HepG2 (cell line): ENCODE measurements around the gene ITGB5. TPM values are rescaled to one million over a fixed set of nuclear protein-coding genes. Genes with fewer than 3 reads are reported as not detected.

ENCODE experiments used
- ATAC-seq: fragments of 200-7000 bp; cut with Tn5 transposase; 3 replicates; pipeline ENCODE4 v1.9.1; 2020; ENCODE audit warnings: mild to moderate bottlenecking, moderate library complexity
- BruUV-seq: library from RNA; stranded (reverse); fragments of 400-500 nt; replicated peaks from 2 replicates; lab custom pipeline; 2021; lab: Mats Ljungman, UMichigan
- CTCF ChIA-PET: fragments of 300-600 bp; formaldehyde crosslinking; extraction: SDS; loops from one replicate; lab custom pipeline; 2021; ENCODE audit warnings: low total read pairs, inconsistent platforms, low intra/inter-chr PET ratio; lab: Yijun Ruan, JAX
- POLR2A ChIA-PET: fragments of 350-600 bp; sonication (Branson Sonifier 250); formaldehyde crosslinking; loops from one replicate; lab custom pipeline; 2020; ENCODE audit warnings: antibody characterized with exemption, inconsistent platforms; lab: Yijun Ruan, JAX
- DNase-seq: peaks from one replicate; pipeline ENCODE4 v3.0.0-alpha.2; 2015; ENCODE audit warnings: low spot score
- FAIRE-seq: peaks from 3 replicates; lab custom pipeline; 2011; peaks lifted over from hg19 to GRCh38; lab: Jason Lieb, UNC
- H2AFZ ChIP-seq: one replicate; pipeline ENCODE4 v1.6.1; 2011; ENCODE audit warnings: low read length, inconsistent platforms
- H3K27ac ChIP-seq: fragments of 300-600 bp; 3 replicates; pipeline ENCODE4 v1.8.0; 2011; ENCODE audit warnings: mixed run types, mild to moderate bottlenecking, mixed read lengths, low read length, inconsistent platforms; ENCODE audit not compliant: insufficient read depth; ENCODE audit errors: extremely low read length
- H3K27me3 ChIP-seq, 2 experiments: fragments of 200-600 bp in 1 of 2; 2 replicates in 1 of 2; 3 replicates in 1 of 2; pipeline versions ENCODE4 v1.6.0 to v1.8.0; 2011; ENCODE audit warnings: low read length in 2 of 2, mild to moderate bottlenecking in 2 of 2, moderate library complexity in 2 of 2, inconsistent platforms in 1 of 2; ENCODE audit not compliant: insufficient read depth in 2 of 2, control insufficient read depth in 1 of 2
- H3K36me3 ChIP-seq, 2 experiments: fragments of 200-600 bp in 1 of 2; replicated peaks in 1 of 2; 2 replicates in 1 of 2; 3 replicates in 1 of 2; pipeline versions ENCODE4 v1.5.1 to v1.8.0; 2011; ENCODE audit warnings: low read length in 2 of 2, inconsistent platforms in 1 of 2; ENCODE audit not compliant: insufficient read depth in 2 of 2, control insufficient read depth in 1 of 2
- H3K4me1 ChIP-seq: 2 replicates; pipeline ENCODE4 v1.5.1; 2012; ENCODE audit warnings: low read length, inconsistent platforms; ENCODE audit not compliant: insufficient read depth
- H3K4me2 ChIP-seq: 2 replicates; pipeline ENCODE4 v1.6.0; 2011; ENCODE audit warnings: low read depth, low read length, inconsistent platforms
- H3K4me3 ChIP-seq, 3 experiments: fragments of 200-600 bp in 1 of 3; sonication (generic), shearing (Covaris generic) in 1 of 3; replicated peaks in 1 of 3; 2 replicates each; pipeline ENCODE4 v1.5.1; 2011 to 2016; ENCODE audit warnings: low read length in 3 of 3, inconsistent platforms in 2 of 3, low read depth in 2 of 3, mild to moderate bottlenecking in 2 of 3, control low read depth in 1 of 3, mixed read lengths in 1 of 3; ENCODE audit not compliant: insufficient read depth in 1 of 3
- H3K79me2 ChIP-seq: one replicate; pipeline ENCODE4 v1.6.1; 2011; ENCODE audit warnings: low read length, inconsistent platforms; ENCODE audit not compliant: insufficient read depth
- H3K9ac ChIP-seq: 2 replicates; pipeline ENCODE4 v1.6.0; 2011; ENCODE audit warnings: mild to moderate bottlenecking, low read depth, low read length, inconsistent platforms; ENCODE audit not compliant: insufficient read depth
- H3K9me3 ChIP-seq: 2 replicates; pipeline ENCODE4 v1.5.1; 2012; ENCODE audit warnings: mild to moderate bottlenecking, low read length
- H4K20me1 ChIP-seq: 2 replicates; pipeline ENCODE4 v1.6.0; 2011; ENCODE audit warnings: inconsistent platforms, mild to moderate bottlenecking, low read length, moderate library complexity; ENCODE audit not compliant: insufficient read depth
- ASH2L ChIP-seq: fragments of 300-600, 200-600 bp; sonication (generic); IDR thresholded peaks from 2 replicates; pipeline ENCODE4 v1.7.0; 2017; ENCODE audit warnings: low read depth, mild to moderate bottlenecking, moderate library complexity, mixed read lengths, low read length; ENCODE audit not compliant: insufficient read length
- CBX5 ChIP-seq: sonication (generic); formaldehyde crosslinking; IDR thresholded peaks from 2 replicates; pipeline ENCODE4 v1.4.0; 2020; ENCODE audit warnings: missing genetic modification reagents, borderline replicate concordance
- CHD4 ChIP-seq: fragments of 200-600 bp; sonication (generic); IDR thresholded peaks from 2 replicates; pipeline ENCODE4 v1.7.0; 2017; ENCODE audit warnings: mild to moderate bottlenecking, low read length, borderline replicate concordance
- JUNB ChIP-seq: sonication (generic); formaldehyde crosslinking; IDR thresholded peaks from 2 replicates; pipeline ENCODE4 v1.8.0; 2022; ENCODE audit warnings: missing genetic modification reagents, mild to moderate bottlenecking, borderline replicate concordance
- MATR3 ChIP-seq: sonication (generic); formaldehyde crosslinking; IDR thresholded peaks from 2 replicates; pipeline ENCODE4 v1.4.0; 2020; ENCODE audit warnings: missing genetic modification reagents
- MED8 ChIP-seq: sonication (generic); formaldehyde crosslinking; IDR thresholded peaks from 2 replicates; pipeline ENCODE4 v1.8.1; 2023; ENCODE audit warnings: mild to moderate bottlenecking, missing genetic modification reagents; ENCODE audit not compliant: insufficient replicate concordance
- MZF1 ChIP-seq: sonication (generic); formaldehyde crosslinking; IDR thresholded peaks from 2 replicates; pipeline ENCODE4 v1.8.1; 2023; ENCODE audit warnings: mild to moderate bottlenecking, missing genetic modification reagents, borderline replicate concordance
- NFE2L2 ChIP-seq: fragments of 150-350 bp; IDR thresholded peaks from 2 replicates; pipeline ENCODE4 v1.6.1; 2014; ENCODE audit warnings: low read length
- SMAD9 ChIP-seq: sonication (generic); formaldehyde crosslinking; IDR thresholded peaks from 2 replicates; pipeline ENCODE4 v1.5.1; 2020; ENCODE audit warnings: mild to moderate bottlenecking, missing genetic modification reagents
- ZBTB3 ChIP-seq: sonication (generic); formaldehyde crosslinking; IDR thresholded peaks from 2 replicates; pipeline ENCODE4 v1.4.0; 2020; ENCODE audit warnings: low read depth, mild to moderate bottlenecking, moderate library complexity, missing genetic modification reagents, borderline replicate concordance
- ZFP1 ChIP-seq: IDR thresholded peaks from 2 replicates; pipeline ENCODE4 v1.6.1; 2016
- ZNF10 ChIP-seq: sonication (generic); formaldehyde crosslinking; IDR thresholded peaks from 2 replicates; pipeline ENCODE4 v1.4.0; 2020; ENCODE audit warnings: mild to moderate bottlenecking, low read depth, missing genetic modification reagents, borderline replicate concordance
- ZNF101 ChIP-seq: sonication (generic); formaldehyde crosslinking; IDR thresholded peaks from 2 replicates; pipeline ENCODE4 v1.4.0; 2020; ENCODE audit warnings: mild to moderate bottlenecking, low read depth, missing genetic modification reagents, borderline replicate concordance
- ZNF251 ChIP-seq: sonication (generic); formaldehyde crosslinking; IDR thresholded peaks from 2 replicates; pipeline ENCODE4 v1.9.0; 2021; ENCODE audit warnings: mild to moderate bottlenecking, missing genetic modification reagents
- ZNF644 ChIP-seq: IDR thresholded peaks from 2 replicates; pipeline ENCODE4 v1.6.1; 2016; ENCODE audit warnings: low read depth
- ZNF777 ChIP-seq: sonication (generic); formaldehyde crosslinking; IDR thresholded peaks from 2 replicates; pipeline ENCODE4 v1.4.0; 2020; ENCODE audit warnings: missing genetic modification reagents
- WGBS: methylation state at CpG from one replicate; pipeline ENCODE4 v1.1.6; 2017; ENCODE audit warnings: low lambda C conversion rate; 5-methylcytosine and 5-hydroxymethylcytosine counted together
- in situ Hi-C: cut with HindIII; loops from 2 replicates; pipeline ENCODE4 v1.10.0; 2017; ENCODE audit warnings: low pct_unique_long_range_greater_than_20kb; ENCODE audit not compliant: extremely low pct_ligation_motif_present
- intact Hi-C: fragments of 100-400 bp; cut with micrococcal nuclease; formaldehyde crosslinking; loops from one replicate; pipeline ENCODE4 v1.10.0; 2022; ENCODE audit not compliant: unreplicated experiment
- polyA plus RNA-seq, 8 experiments: library from polyadenylated mRNA; depleted of rRNA in 3 of 8; stranded (reverse) in 7 of 8; unstranded in 1 of 8; fragments of >200 nt; fragmentation: Illumina TruSeq in 4 of 8; extraction: Trizol in 4 of 8; gene quantifications; 2 replicates each; pipeline versions ENCODE4 v1.2.1 to v1.2.3, GENCODE V29; 2011 to 2016; ENCODE audit warnings: low read depth in 4 of 8, missing spikeins in 1 of 8, mixed read lengths in 1 of 8; ENCODE audit not compliant: insufficient read depth in 1 of 8
- total RNA-seq, 5 experiments: library from RNA; depleted of rRNA; stranded (reverse); fragments of >200 nt; fragmentation: Illumina TruSeq; extraction: Trizol; gene quantifications; 2 replicates each; pipeline ENCODE4 v1.2.3, GENCODE V29; 2016; ENCODE audit warnings: low read depth in 1 of 5
- TF ChIP-seq, protein P1 (sequence below): IDR thresholded peaks from 2 replicates; pipeline ENCODE4 v1.6.1; 2016; ENCODE audit warnings: missing compliant biosample characterization, missing genetic modification reagents, borderline replicate concordance
- TF ChIP-seq, protein P2 (sequence below): sonication (generic); formaldehyde crosslinking; IDR thresholded peaks from 2 replicates; pipeline ENCODE4 v1.8.1; 2023; ENCODE audit warnings: missing genetic modification reagents, inconsistent platforms, borderline replicate concordance

ITGB5 gene
- total and polyA plus RNA-seq, 2 of the 13 experiments (the other 11 are each of a cell fraction or from before 2014, with no cell fraction given), result 74.1 to 343 TPM

DNA sequence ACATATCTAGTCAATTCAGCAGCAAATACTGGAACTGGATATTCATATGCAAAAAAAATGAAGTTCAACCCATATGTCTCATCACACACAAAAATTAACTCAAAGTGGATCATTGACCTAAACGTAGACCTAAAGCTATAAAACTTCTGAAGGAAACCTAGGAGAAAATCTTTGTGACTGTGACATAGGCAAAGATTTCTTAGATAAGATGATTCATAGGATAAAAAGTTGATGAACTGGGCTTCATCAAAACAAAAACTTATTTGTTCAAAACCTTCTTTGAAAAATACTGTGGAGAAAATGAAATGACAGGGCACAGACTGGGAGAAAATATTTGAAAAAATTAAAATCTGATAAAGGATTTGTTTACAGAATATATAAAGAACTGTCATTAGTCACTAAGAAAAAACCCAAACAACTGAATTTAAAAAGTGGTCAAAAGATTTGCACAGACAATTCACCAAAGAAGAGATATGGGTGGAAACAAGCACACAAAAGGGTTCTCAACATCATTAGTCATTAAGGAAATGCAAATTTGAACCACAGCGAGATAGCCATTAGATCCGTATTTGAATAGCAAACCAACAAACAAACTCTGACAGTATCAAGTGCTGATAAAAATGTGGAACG is 62.8 kb downstream of the ITGB5 start:
- in situ Hi-C loops, result no loop called here
- Histone ChIP-seq H3K9me3 (no peaks in the 10 kb centered on the region), H3K79me2 (no peaks in the 10 kb centered on the region), H3K27me3 (no peaks in the 10 kb centered on the region), H3K4me3 (no peak overlapping the region)
- CTCF ChIA-PET, result no interaction called here
- TF ChIP-seq CHD4 (no peak), ZFP1 (no peak), ZNF251 (CRISPR knock-in tag) (no peak), ZNF10 (CRISPR knock-in tag) (no peak), JUNB (CRISPR knock-in tag) (no peak), ZBTB3 (no peak), MZF1 (no peak), ZNF777 (no peak), ZNF101 (CRISPR knock-in tag) (no peak), SMAD9 (CRISPR knock-in tag) (no peak), MED8 (CRISPR knock-in tag) (no peak), ZNF644 (CRISPR knock-in tag) (no peak), ASH2L (no peak), CBX5 (CRISPR knock-in tag) (no peak), MATR3 (CRISPR knock-in tag) (no peak), NFE2L2 (no peak)
- TF ChIP-seq, protein P1, sequence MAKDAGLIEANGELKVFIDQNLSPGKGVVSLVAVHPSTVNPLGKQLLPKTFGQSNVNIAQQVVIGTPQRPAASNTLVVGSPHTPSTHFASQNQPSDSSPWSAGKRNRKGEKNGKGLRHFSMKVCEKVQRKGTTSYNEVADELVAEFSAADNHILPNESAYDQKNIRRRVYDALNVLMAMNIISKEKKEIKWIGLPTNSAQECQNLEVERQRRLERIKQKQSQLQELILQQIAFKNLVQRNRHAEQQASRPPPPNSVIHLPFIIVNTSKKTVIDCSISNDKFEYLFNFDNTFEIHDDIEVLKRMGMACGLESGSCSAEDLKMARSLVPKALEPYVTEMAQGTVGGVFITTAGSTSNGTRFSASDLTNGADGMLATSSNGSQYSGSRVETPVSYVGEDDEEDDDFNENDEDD (CRISPR knock-in tag), result no peak
- TF ChIP-seq, protein P2, sequence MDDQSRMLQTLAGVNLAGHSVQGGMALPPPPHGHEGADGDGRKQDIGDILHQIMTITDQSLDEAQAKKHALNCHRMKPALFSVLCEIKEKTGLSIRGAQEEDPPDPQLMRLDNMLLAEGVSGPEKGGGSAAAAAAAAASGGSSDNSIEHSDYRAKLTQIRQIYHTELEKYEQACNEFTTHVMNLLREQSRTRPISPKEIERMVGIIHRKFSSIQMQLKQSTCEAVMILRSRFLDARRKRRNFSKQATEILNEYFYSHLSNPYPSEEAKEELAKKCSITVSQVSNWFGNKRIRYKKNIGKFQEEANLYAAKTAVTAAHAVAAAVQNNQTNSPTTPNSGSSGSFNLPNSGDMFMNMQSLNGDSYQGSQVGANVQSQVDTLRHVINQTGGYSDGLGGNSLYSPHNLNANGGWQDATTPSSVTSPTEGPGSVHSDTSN (CRISPR knock-in tag), result no peak
- TF ChIP-seq, all 625 proteins: peak for 0
- Histone ChIP-seq H4K20me1 (no peaks in the 10 kb centered on the region), H3K4me2 (no peak overlapping the region), H3K9ac (no peak overlapping the region), H2AFZ (no peak overlapping the region), H3K4me1 (peaks cover 33% of the 10 kb centered on the region), H3K27ac (no peak overlapping the region), H3K36me3 (peaks cover 24 to 61% of the 10 kb centered on the region in 2 experiments)
- BruUV-seq, result no TSS peak
- DNase-seq, result no peak
- no peak for ATAC-seq
- POLR2A ChIA-PET, result no interaction called here
- intact Hi-C loops, result no loop called here
- no peak for FAIRE-seq
- WGBS, result 98% methylated on average over 4 of the region's 4 CpGs
